Erythroblast (primary cell): ENCODE results near the gene PPP1R1B.

Experiments
- GATA1 ChIP-seq: IDR thresholded peaks from 2 replicates; pipeline ENCODE4 v1.6.1; 2011; ENCODE audit warnings: low read depth, mild to moderate bottlenecking, control low read depth, low read length, moderate library complexity
- POLR2A ChIP-seq: IDR thresholded peaks from 2 replicates; pipeline ENCODE4 v1.6.1; 2011; ENCODE audit warnings: mild to moderate bottlenecking, low read length

DNA sequence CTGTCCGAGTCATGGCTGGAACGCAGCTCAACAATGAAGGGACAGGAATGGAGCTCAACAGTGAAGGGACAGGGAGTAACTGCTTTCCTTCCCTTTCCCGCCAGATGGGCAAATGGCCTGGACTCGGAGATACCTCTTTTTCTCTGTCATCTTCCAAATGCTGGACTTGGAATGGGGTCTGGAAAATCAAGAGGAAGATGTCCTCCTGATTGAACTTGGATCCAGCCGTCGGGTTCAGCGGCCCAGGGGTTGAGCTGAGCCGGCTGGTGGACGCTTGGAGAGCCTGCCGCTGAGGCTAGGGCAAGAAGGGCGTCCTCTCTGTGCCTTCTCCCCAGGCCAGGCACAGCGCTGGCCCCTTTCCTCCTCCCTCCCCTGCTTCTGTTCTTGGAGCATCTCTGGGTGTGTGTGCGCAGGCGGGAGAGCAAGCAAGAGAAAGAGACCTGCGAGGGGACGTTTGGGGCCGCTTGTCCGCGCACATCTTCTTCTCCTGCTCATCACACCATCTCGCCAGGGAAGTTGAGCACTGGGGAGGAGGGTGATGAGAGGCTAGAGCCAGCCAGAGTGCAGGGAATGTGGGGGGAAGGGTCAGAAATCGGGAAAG, 25.7 kb upstream of the PPP1R1B start:
- no peak for TF ChIP-seq POLR2A
- no peak for TF ChIP-seq GATA1
